Psoas muscle (tissue), 8 donors: ENCODE measurements around the gene SLC25A48. TPM values are rescaled to one million over a fixed set of nuclear protein-coding genes. Genes with fewer than 3 reads are reported as not detected.

Experiments used
- ATAC-seq, 4 donors: fragments of 200-7000 bp; cut with Tn5 transposase; one replicate each; pipeline ENCODE4 v1.9.1; 2020; ENCODE audit warnings: moderate library complexity in 3 of 4, mild to moderate bottlenecking in 2 of 4
- DNase-seq, 2 donors: peaks; one replicate each; pipeline ENCODE4 v3.0.0-alpha.2; 2020
- H3K27ac ChIP-seq: fragments of 200-600 bp; one replicate; pipeline ENCODE4 v1.8.0; 2022
- H3K27me3 ChIP-seq, 3 donors: fragments of 200-600 bp in 1 of 3; one replicate each; pipeline versions ENCODE4 v1.6.1 to v1.8.0; 2013 to 2022; ENCODE audit warnings: low read length in 2 of 3, mild to moderate bottlenecking in 2 of 3, moderate library complexity in 1 of 3; ENCODE audit not compliant: insufficient read depth in 3 of 3
- H3K36me3 ChIP-seq, 2 donors: fragments of 200-600 bp in 1 of 2; one replicate each; pipeline versions ENCODE4 v1.6.1 to v1.8.0; 2013 to 2022; ENCODE audit warnings: low read depth in 1 of 2, mild to moderate bottlenecking in 1 of 2, moderate library complexity in 1 of 2; ENCODE audit not compliant: insufficient read depth in 1 of 2
- H3K4me1 ChIP-seq: fragments of 200-600 bp; one replicate; pipeline ENCODE4 v1.8.0; 2022
- H3K4me3 ChIP-seq: fragments of 200-600 bp; one replicate; pipeline ENCODE4 v1.8.0; 2022; ENCODE audit warnings: mild to moderate bottlenecking
- H3K9me3 ChIP-seq: fragments of 200-600 bp; one replicate; pipeline ENCODE4 v1.8.0; 2022
- WGBS, 3 donors: extraction: QIAGEN DNeasy Blood & Tissue Kit; methylation state at CpG; one replicate each; pipeline versions ENCODE4 v1.1.6 to v1.1.7; 2013; 5-methylcytosine and 5-hydroxymethylcytosine counted together
- intact Hi-C, 2 donors: fragments of 100-400 bp; cut with DNase I; formaldehyde crosslinking; loops; one replicate each; pipeline versions ENCODE4 v1.11.0 to v1.14.2; 2022
- polyA plus RNA-seq, 3 donors: library from polyadenylated mRNA; stranded (reverse); fragments of 200-250 nt; gene quantifications; one replicate each; pipeline ENCODE4 v1.2.3, GENCODE V29; 2013
- total RNA-seq, 4 donors: library from RNA; stranded (reverse); fragmentation: NEBNext Ultra II Directional in 2 of 4; extraction: Animal tissue kit (Norgen Biotek cat#: 25700) in 2 of 4; gene quantifications; one replicate each; pipeline versions ENCODE4 v1.2.1 to v1.2.4, GENCODE V29; 2021 to 2023
- TF ChIP-seq, protein P1 (sequence below): fragments of 200-600 bp; IDR thresholded peaks from one replicate; pipeline ENCODE4 v1.8.0; 2022; ENCODE audit warnings: antibody characterized with exemption
- donor health status: healthy with polysubstance abuse.
- donor health status: DM: no; HTN: no; CAD: no; lungs with moderate emphysema.
- donor health status: Bipolar disorder and iron deficiency.
- donor health status: healthy.
- donor health status: DM: yes; HTN: yes; CAD: no.
- donor health status: DM: no; HTN: no; CAD: no.
- donor health status: DM: no; HTN: no; CAD: no.
- donor health status: DM: yes; HTN: yes; CAD: no.

SLC25A48 gene
- total and polyA plus RNA-seq, 7 donors = 1.7 to 9.6 (median 5.6) TPM; not detected in 1

DNA sequence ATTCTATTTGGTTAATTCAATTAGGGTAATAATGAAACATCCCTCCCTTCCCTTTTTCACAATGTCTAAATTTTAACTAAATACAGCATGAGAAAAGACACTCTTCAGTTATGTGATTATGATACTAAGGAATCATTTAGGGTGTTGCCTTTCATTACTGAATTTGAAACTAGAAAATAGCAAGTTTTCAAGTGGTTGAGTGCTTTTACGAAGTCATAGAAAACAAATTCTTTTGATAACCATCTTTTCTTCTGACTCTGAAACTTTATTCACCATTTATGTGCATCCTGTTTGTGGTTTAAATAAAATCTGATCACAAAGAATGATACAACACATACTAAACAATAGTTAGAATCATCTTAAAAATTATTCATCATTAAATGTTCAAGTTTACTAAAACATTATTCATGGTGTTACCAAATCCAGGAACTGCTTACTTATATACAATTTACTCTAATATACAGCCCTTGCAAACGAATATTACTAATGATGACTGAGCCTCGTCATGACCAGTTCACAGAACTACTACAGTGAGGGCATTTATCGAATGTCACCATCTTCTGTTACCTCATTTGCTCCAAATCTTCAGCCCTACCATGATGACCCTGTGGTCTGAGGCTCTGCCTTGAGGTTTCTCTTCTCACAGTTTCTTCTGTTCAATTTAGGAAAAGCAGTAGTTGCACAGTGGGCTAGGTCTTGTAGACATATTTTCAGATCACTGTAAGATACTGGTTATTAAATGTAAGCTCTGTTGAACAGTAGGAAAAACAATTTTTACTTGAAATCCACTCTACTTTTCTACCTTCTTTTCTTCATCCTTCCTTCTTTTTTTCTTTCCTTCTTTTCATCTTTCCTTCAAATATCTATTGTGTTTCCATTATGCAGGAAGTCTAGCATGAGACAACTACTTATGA, 79.5 kb downstream of the SLC25A48 start:
- H3K27me3 ChIP-seq = peaks cover 0 to 33% (median 2%) of the 10 kb centered on the region in 3 donors
- H3K4me1 ChIP-seq = no peaks in the 10 kb centered on the region
- WGBS, 3 donors = 76 to 81% (median 79%) methylated on average over 4 of the region's 4 CpGs
- H3K4me3 ChIP-seq = no peak overlapping the region
- no peaks in the 10 kb centered on the region for H3K36me3 ChIP-seq
- TF ChIP-seq, protein P1, sequence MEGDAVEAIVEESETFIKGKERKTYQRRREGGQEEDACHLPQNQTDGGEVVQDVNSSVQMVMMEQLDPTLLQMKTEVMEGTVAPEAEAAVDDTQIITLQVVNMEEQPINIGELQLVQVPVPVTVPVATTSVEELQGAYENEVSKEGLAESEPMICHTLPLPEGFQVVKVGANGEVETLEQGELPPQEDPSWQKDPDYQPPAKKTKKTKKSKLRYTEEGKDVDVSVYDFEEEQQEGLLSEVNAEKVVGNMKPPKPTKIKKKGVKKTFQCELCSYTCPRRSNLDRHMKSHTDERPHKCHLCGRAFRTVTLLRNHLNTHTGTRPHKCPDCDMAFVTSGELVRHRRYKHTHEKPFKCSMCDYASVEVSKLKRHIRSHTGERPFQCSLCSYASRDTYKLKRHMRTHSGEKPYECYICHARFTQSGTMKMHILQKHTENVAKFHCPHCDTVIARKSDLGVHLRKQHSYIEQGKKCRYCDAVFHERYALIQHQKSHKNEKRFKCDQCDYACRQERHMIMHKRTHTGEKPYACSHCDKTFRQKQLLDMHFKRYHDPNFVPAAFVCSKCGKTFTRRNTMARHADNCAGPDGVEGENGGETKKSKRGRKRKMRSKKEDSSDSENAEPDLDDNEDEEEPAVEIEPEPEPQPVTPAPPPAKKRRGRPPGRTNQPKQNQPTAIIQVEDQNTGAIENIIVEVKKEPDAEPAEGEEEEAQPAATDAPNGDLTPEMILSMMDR = no peak
- ATAC-seq = no peak
- no peaks in the 10 kb centered on the region for H3K9me3 ChIP-seq
- intact Hi-C loops = no loop called here
- no peak for DNase-seq
- no peak overlapping the region for H3K27ac ChIP-seq

DNA sequence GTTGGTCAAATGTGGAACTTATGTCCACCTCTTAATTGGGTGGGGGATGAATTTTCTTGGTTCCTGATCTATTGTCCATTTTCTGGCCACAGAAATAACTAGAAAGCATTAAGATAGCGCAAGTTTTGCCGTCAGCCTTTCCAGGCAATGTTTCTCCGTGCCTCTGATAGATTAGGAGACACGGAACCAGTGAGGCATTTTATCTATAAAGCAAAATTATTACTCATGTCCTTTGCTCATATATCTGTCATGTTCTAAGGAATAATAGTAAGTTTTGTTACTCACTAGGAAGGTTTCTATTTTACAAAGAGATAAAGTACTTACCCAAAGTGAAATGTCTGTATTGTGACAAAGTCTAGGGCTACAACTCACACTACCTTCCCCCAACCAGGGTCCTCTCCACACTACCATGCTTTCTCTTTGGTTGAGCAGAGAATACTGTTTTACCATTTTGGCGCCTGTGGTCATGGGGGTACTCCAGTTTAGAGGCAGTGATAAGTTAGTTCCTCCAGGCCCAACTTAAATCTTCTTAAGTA, 81.1 kb downstream of the SLC25A48 start:
- Histone ChIP-seq H3K9me3 (no peaks in the 10 kb centered on the region), H3K4me1 (no peaks in the 10 kb centered on the region), H3K27ac (no peak overlapping the region), H3K36me3 (no peaks in the 10 kb centered on the region), H3K27me3 (peaks cover 0 to 19% (median 2%) of the 10 kb centered on the region in 3 donors), H3K4me3 (no peak overlapping the region)
- intact Hi-C loops = no loop called here
- ATAC-seq (no peak), DNase-seq (no peak)
- TF ChIP-seq, protein P1 = no peak
- WGBS, 3 donors = 94 to 96% (median 94%) methylated on average over 5 of the region's 5 CpGs

DNA sequence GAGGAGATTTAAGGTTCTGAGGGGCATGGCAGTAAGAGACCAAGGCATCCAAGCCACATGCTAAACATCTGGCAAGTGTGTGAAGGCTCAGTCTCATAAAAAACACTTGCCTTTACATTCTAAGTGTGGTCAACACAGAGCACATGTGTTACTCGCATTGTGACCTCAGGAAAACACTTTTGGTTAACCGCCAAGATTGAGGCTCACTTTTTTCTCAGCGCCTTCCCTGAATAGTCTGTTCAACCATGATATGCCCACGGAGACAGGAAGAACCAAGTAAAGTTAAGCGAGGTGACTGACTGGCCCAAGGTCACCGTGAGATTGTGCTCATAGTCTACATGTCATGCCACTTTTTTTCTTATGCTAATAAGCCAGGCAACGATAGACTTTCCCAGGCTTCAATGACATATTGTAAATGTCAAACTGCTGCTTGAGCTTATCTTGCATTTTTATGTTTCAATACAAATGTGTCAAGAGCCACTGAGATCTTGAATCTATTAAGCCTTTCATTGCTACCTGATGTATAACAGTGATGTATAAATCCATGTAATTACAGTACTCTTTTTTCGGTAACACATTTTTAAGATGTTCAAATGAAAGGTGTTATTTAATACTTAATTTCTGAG, 82.3 kb downstream of the SLC25A48 start:
- WGBS, 3 donors = 60 to 73% (median 64%) methylated on average over 8 of the region's 8 CpGs
- no peaks in the 10 kb centered on the region for H3K4me1 ChIP-seq
- H3K4me3 ChIP-seq = no peak overlapping the region
- no peak overlapping the region for H3K27ac ChIP-seq
- peaks cover 0 to 7% (median 0%) of the 10 kb centered on the region in 3 donors for H3K27me3 ChIP-seq
- ATAC-seq = no peak
- no peak for DNase-seq
- H3K36me3 ChIP-seq = no peaks in the 10 kb centered on the region
- intact Hi-C loops = no loop called here
- H3K9me3 ChIP-seq = no peaks in the 10 kb centered on the region
- TF ChIP-seq, protein P1 = no peak

DNA sequence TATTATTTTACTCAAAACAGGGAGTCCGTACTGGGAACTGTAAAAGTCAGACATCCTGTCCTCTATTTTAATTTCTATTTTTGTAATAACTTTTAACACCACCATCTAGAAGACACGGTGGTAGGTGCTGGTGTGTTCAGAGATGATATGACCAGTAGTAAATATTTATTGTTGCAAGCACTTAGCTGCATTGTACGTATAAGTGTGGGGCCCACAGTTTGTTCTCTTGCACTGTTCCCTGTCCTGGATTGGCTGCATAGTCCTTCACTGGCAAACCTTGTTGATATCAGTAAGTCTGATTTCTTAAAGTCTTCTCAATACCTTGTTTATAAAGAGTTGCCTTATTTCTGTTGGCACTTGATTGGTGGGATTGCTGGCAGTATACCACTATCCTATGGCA, 85.7 kb downstream of the SLC25A48 start:
- Histone ChIP-seq H3K4me1 (no peaks in the 10 kb centered on the region), H3K9me3 (no peaks in the 10 kb centered on the region), H3K27me3 (peaks cover 0 to 4% (median 0%) of the 10 kb centered on the region in 3 donors), H3K36me3 (no peaks in the 10 kb centered on the region), H3K4me3 (no peak overlapping the region), H3K27ac (no peak overlapping the region)
- intact Hi-C loops = no loop called here
- TF ChIP-seq, protein P1 = no peak
- WGBS, 3 donors = 71 to 81% (median 78%) methylated on average over 3 of the region's 3 CpGs
- no peak for DNase-seq
- ATAC-seq = no peak
